Measurements from ENCODE around the gene PLA2G4C. TPM values are rescaled to one million over a fixed set of nuclear protein-coding genes. Genes with fewer than 3 reads are reported as not detected.
"Not testable (repeated sequence)": the region's sequence is repeated elsewhere in the genome, so short reads cannot be mapped to it uniquely, and the experiment has no call there.

Gene PLA2G4C
- total RNA-seq, 1 donor from 2014 or later = 4.8 TPM

DNA sequence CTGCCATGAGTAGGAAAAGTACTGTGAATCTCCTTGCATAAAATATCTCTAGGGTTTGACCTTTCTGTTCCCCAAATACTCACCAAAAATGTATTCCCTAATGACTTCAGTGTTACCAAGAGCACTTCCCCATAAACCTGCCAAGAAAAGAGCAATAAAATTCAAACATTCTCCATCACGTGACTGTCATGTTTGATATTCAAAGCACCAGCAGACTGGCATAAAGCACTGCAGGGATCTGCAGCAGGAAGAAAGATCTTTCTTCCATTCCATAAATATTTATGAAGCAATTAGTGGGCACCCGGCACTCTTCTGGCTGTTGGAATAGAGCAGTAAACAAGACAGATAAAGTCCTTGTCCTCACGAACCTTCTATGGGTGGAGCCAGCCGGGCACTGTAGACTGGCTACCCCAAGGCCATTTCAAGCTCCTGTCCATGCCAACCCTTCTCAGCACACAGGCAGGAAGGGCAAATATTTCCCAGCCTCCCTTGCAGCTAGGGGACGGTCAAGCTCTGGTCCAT, 20.3 kb downstream of the PLA2G4C start:
- no peak for DNase-seq (ENCODE audit: extremely low spot score, unreplicated experiment)
- TF ChIP-seq, protein P1, sequence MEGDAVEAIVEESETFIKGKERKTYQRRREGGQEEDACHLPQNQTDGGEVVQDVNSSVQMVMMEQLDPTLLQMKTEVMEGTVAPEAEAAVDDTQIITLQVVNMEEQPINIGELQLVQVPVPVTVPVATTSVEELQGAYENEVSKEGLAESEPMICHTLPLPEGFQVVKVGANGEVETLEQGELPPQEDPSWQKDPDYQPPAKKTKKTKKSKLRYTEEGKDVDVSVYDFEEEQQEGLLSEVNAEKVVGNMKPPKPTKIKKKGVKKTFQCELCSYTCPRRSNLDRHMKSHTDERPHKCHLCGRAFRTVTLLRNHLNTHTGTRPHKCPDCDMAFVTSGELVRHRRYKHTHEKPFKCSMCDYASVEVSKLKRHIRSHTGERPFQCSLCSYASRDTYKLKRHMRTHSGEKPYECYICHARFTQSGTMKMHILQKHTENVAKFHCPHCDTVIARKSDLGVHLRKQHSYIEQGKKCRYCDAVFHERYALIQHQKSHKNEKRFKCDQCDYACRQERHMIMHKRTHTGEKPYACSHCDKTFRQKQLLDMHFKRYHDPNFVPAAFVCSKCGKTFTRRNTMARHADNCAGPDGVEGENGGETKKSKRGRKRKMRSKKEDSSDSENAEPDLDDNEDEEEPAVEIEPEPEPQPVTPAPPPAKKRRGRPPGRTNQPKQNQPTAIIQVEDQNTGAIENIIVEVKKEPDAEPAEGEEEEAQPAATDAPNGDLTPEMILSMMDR (IDR thresholded peaks at IDR 0.05) = no peak
- Mint-ChIP-seq H3K27me3 (ENCODE audit: unreplicated experiment) (peaks cover 23% of the 10 kb centered on the region), H3K36me3 (ENCODE audit: unreplicated experiment) (no peaks in the 10 kb centered on the region), H3K27ac (ENCODE audit: unreplicated experiment) (no peak overlapping the region), H3K4me1 (ENCODE audit: unreplicated experiment) (peaks cover 5% of the 10 kb centered on the region), H3K9me3 (ENCODE audit: unreplicated experiment) (peaks cover 19% of the 10 kb centered on the region), H3K4me3 (ENCODE audit: unreplicated experiment) (no peak overlapping the region)

DNA sequence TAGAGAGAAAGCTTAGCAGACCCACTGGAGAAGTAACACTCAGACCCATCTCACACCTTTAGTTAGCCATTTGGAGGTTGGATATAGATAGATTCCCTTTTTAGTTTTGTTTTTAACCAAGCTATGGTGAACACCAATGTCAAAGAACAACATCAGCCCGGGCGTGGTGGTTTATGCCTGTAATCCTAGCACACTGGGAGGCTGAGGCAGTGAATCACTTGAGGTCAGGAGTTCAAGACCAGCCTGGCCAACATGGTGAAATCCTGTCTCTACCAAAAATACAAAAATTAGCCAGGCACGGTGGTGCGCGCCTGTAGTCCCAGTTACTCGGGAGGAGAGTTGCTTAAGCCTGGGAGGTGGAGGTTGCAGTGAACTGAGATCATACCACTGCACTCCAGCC, 21.6 kb downstream of the PLA2G4C start:
- DNase-seq (ENCODE audit: extremely low spot score, unreplicated experiment); H3K4me3 Mint-ChIP-seq (ENCODE audit: unreplicated experiment); H3K36me3 Mint-ChIP-seq (ENCODE audit: unreplicated experiment); H3K9me3 Mint-ChIP-seq (ENCODE audit: unreplicated experiment); H3K27ac Mint-ChIP-seq (ENCODE audit: unreplicated experiment); H3K4me1 Mint-ChIP-seq (ENCODE audit: unreplicated experiment): not testable (repeated sequence)
- peaks cover 25% of the 10 kb centered on the region for H3K27me3 Mint-ChIP-seq (ENCODE audit: unreplicated experiment)

DNA sequence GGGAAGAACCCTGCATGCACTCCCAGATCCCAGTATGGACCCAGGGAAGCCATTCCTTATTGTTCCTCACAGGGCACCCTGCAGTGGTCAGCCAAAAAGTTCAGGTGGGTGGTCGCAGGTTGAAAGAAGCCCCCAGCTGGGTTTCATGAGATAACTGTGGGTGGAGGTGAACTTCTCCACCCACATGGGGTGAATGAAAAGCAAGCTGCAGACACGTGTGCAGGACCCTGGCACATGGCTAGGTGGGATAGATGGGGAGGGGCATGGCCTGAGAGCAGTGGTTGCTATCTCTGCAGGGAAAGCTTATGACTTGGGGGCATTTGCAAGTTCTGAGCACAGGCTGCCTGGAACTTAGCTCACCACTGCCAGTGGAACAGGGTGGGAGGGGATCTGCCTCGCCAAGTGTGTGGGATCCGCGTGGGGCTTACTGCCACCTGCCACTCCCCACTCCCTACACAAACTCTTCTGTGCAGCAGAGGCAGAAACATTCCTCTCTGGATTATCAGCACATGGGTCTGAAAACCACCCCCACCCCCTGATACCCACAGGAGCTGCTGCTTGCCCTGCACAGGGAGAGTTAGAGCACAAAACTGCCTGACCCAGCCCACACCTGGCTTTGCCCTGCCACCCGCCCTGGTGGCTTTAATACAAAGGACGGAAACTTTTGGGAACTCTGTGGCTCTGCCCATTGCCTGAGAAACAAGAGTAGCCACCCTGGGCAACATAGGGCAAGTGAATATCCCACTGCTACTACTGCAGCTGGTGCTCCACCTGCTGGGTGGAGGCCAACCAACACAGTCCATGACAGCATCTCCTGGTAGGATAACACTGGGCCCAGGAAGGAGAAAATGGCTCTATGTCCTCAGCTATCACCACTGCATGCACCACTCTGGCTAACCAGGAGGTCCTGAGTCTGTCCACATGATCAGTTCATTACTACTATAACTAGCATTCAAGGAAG, 24.4 kb downstream of the PLA2G4C start:
- Mint-ChIP-seq H3K4me3 (ENCODE audit: unreplicated experiment) (no peak overlapping the region), H3K9me3 (ENCODE audit: unreplicated experiment) (no peaks in the 10 kb centered on the region), H3K36me3 (ENCODE audit: unreplicated experiment) (no peaks in the 10 kb centered on the region), H3K27me3 (ENCODE audit: unreplicated experiment) (peaks cover 17% of the 10 kb centered on the region), H3K27ac (ENCODE audit: unreplicated experiment) (no peak overlapping the region), H3K4me1 (ENCODE audit: unreplicated experiment) (peaks cover 5% of the 10 kb centered on the region)
- DNase-seq (ENCODE audit: extremely low spot score, unreplicated experiment) = no peak
- TF ChIP-seq, protein P1 (IDR thresholded peaks at IDR 0.05) = no peak

DNA sequence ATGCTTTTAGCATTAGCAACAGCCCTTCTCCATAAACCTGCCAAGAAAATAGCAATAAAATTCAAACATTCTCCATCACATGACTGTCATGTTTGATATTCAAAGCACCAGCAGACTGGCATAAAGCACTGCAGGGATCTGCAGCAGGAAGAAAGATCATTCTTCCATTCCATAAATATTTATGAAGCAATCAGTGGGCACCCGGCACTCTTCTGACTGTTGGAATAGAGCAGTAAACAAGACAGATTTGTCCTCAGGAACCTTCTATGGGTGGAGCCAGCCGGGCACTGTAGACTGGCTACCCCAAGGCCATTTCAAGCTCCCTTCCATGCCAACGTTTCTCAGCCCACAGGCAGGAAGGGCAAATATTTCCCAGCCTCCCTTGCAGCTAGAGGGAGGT, 25.5 kb downstream of the PLA2G4C start:
- H3K4me3 Mint-ChIP-seq (ENCODE audit: unreplicated experiment) = no peak overlapping the region
- DNase-seq (ENCODE audit: extremely low spot score, unreplicated experiment) = no peak
- H3K27me3 Mint-ChIP-seq (ENCODE audit: unreplicated experiment) = peaks cover 17% of the 10 kb centered on the region
- H3K9me3 Mint-ChIP-seq (ENCODE audit: unreplicated experiment) = no peaks in the 10 kb centered on the region
- H3K4me1 Mint-ChIP-seq (ENCODE audit: unreplicated experiment) = peaks cover under 1% of the 10 kb centered on the region
- TF ChIP-seq, protein P1 (IDR thresholded peaks at IDR 0.05) = no peak
- H3K36me3 Mint-ChIP-seq (ENCODE audit: unreplicated experiment) = no peaks in the 10 kb centered on the region
- H3K27ac Mint-ChIP-seq (ENCODE audit: unreplicated experiment) = peak overlapping the region; percentile 2

DNA sequence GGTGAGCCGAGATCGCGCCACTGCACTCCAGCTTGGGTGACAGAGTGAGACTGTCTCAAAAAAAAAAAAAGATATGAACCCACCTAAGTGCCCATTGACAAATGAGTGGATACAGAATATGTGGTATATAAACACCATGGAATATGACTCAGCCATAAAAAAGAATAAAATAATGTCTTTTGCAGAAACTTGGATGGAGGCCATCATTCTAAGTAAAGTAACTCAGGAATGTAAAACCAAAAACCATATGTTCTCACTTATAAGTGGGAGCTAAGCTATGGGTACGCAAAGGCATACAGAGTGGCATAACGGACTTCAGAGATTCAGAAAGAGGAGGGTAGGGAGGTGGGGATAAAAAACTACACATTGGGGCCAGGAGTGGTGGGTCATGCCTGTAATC, 29.5 kb downstream of the PLA2G4C start:
- H3K27me3 Mint-ChIP-seq (ENCODE audit: unreplicated experiment) = peaks cover 23% of the 10 kb centered on the region
- DNase-seq (ENCODE audit: extremely low spot score, unreplicated experiment) = no peak
- H3K9me3 Mint-ChIP-seq (ENCODE audit: unreplicated experiment) = no peaks in the 10 kb centered on the region
- TF ChIP-seq, protein P1 (IDR thresholded peaks at IDR 0.05) = no peak
- no peak overlapping the region for H3K4me3 Mint-ChIP-seq (ENCODE audit: unreplicated experiment)
- no peaks in the 10 kb centered on the region for H3K4me1 Mint-ChIP-seq (ENCODE audit: unreplicated experiment)
- no peaks in the 10 kb centered on the region for H3K36me3 Mint-ChIP-seq (ENCODE audit: unreplicated experiment)
- no peak overlapping the region for H3K27ac Mint-ChIP-seq (ENCODE audit: unreplicated experiment)

DNA sequence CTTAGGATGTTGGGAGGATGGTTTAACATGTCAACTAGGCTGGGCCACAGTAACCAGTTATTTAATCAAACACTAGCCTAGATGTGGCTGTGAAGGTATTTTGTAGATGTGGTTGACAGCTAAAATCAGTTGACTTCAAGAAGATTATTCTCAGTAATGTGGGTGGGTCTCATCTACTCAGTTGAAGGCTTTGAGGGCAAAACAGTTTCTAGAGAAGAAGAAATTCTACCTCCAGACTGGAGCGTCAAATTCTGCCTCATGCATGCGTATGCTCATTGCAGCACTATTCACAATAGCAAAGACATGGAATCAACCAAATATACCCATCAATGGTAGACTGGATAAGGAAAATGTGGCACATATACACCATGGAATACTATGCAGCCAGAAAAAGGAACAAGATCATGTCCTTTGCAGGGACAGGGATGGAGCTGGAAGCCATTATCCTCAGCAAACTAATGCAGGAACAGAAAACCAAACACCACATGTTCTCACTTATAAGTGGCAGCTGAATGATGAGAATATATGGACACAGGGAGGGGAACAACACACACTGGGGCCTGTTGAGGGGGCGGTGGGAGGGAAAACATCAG, 40.3 kb downstream of the PLA2G4C start:
- not testable (repeated sequence) for H3K36me3 Mint-ChIP-seq (ENCODE audit: unreplicated experiment); H3K27ac Mint-ChIP-seq (ENCODE audit: unreplicated experiment); H3K27me3 Mint-ChIP-seq (ENCODE audit: unreplicated experiment); H3K9me3 Mint-ChIP-seq (ENCODE audit: unreplicated experiment); H3K4me1 Mint-ChIP-seq (ENCODE audit: unreplicated experiment); H3K4me3 Mint-ChIP-seq (ENCODE audit: unreplicated experiment); DNase-seq (ENCODE audit: extremely low spot score, unreplicated experiment)
